Smooth muscle cell (in vitro differentiated cells): ENCODE results near the gene KRTAP20-4. TPM values are rescaled to one million over a fixed set of nuclear protein-coding genes. Genes with fewer than 3 reads are reported as not detected.

Experiments used
- DNase-seq: peaks from one replicate; lab custom pipeline; 2025; ENCODE audit not compliant: unreplicated experiment; lab: John Stamatoyannopoulos, UW
- H2AFZ ChIP-seq: fragments of 200-600 bp; sonication (generic); 2 replicates; pipeline ENCODE4 v1.6.0; 2016; ENCODE audit warnings: antibody characterized with exemption, low read depth, mild to moderate bottlenecking
- H3F3A ChIP-seq: fragments of 200-600 bp; sonication (generic); 2 replicates; pipeline ENCODE4 v1.6.0; 2017; ENCODE audit warnings: antibody characterized with exemption, low read depth
- H3K27ac ChIP-seq: fragments of 200-600 bp; sonication (generic); 2 replicates; pipeline ENCODE4 v1.5.1; 2016; ENCODE audit warnings: low read depth, mild to moderate bottlenecking
- H3K27me3 ChIP-seq: fragments of 200-600 bp; sonication (generic); 2 replicates; pipeline ENCODE4 v1.6.1; 2016; ENCODE audit warnings: low read depth, mild to moderate bottlenecking
- H3K36me3 ChIP-seq: fragments of 200-600 bp; sonication (generic); 2 replicates; pipeline ENCODE4 v1.5.1; 2016; ENCODE audit warnings: low read depth
- H3K4me1 ChIP-seq: fragments of 200-600 bp; sonication (generic); 2 replicates; pipeline ENCODE4 v1.5.1; 2016; ENCODE audit warnings: low read depth
- H3K4me2 ChIP-seq: fragments of 200-600 bp; sonication (generic); 2 replicates; pipeline ENCODE4 v1.6.0; 2016; ENCODE audit warnings: mild to moderate bottlenecking
- H3K4me3 ChIP-seq: fragments of 200-600 bp; sonication (generic); 2 replicates; pipeline ENCODE4 v1.5.1; 2016; ENCODE audit warnings: mild to moderate bottlenecking
- H3K79me2 ChIP-seq: fragments of 200-600 bp; sonication (generic); 2 replicates; pipeline ENCODE4 v1.6.0; 2016; ENCODE audit warnings: low read depth, mild to moderate bottlenecking
- H3K9ac ChIP-seq: fragments of 200-600 bp; sonication (generic); 2 replicates; pipeline ENCODE4 v1.6.0; 2016; ENCODE audit warnings: low read depth
- H3K9me3 ChIP-seq: fragments of 200-600 bp; sonication (generic); replicated peaks from 2 replicates; pipeline ENCODE4 v1.5.1; 2016; ENCODE audit warnings: low read depth
- H4K20me1 ChIP-seq: fragments of 200-600 bp; sonication (generic); 2 replicates; pipeline ENCODE4 v1.6.0; 2016; ENCODE audit warnings: low read depth
- CTCF ChIP-seq: fragments of 200-600 bp; sonication (generic); IDR thresholded peaks from 2 replicates; pipeline ENCODE4 v1.5.1; 2017; ENCODE audit warnings: borderline replicate concordance, mild to moderate bottlenecking, antibody characterized with exemption; ENCODE audit not compliant: insufficient read depth, poor library complexity, severe bottlenecking
- WGBS: methylation state at CpG from one replicate; pipeline ENCODE4 v1.1.7; 2016; ENCODE audit warnings: low lambda C conversion rate; 5-methylcytosine and 5-hydroxymethylcytosine counted together
- polyA plus RNA-seq: library from polyadenylated mRNA; unstranded; fragments of >200 nt; fragmentation: Nextera tagmentation; extraction: Ambion mirVana; gene quantifications from 2 replicates; pipeline ENCODE4 v1.2.1, GENCODE V29; 2016
- small RNA-seq: library from RNA; depleted of rRNA; stranded (forward); fragments of <200 nt; gene quantifications from one replicate; pipeline ENCODE3, GENCODE V24; 2014
- total RNA-seq: library from RNA; depleted of rRNA; stranded (reverse); fragments of >200 nt; gene quantifications from 2 replicates; pipeline ENCODE4 v1.2.3, GENCODE V29; 2014

The KRTAP20-4 gene
- total and polyA plus RNA-seq, 2 experiments from 2014 or later: not detected

- DNase-seq: no peak
- Histone ChIP-seq H3K79me2 (no peaks in the 10 kb centered on the region), H3K4me2 (no peak overlapping the region), H3K27ac (no peak overlapping the region), H3K4me1 (no peaks in the 10 kb centered on the region), H3F3A (no peaks in the 10 kb centered on the region), H3K9me3 (no peaks in the 10 kb centered on the region), H3K36me3 (no peaks in the 10 kb centered on the region), H3K9ac (no peak overlapping the region), H3K27me3 (no peaks in the 10 kb centered on the region), H3K4me3 (no peak overlapping the region), H2AFZ (no peak overlapping the region), H4K20me1 (no peaks in the 10 kb centered on the region)
- WGBS: 80% methylated on average over 1 of the region's 1 CpG
- no peak for TF ChIP-seq CTCF
These were observed 48.3 kb downstream of the KRTAP20-4 start for GRCh38 chr21:30668776-30669175.

Small RNA genes lying within 50 kb of the gene (small RNA-seq; reads per million reads assigned to genes)
- not detected for gene KRTAP20-1
- gene KRTAP20-3: not detected
- gene KRTAP20-4: not detected
- gene KRTAP22-1: not detected
- not detected for gene KRTAP22-2

Other genes starting within 250 kb of the KRTAP20-4 start
- not detected in 2 replicates for gene KRTAP13-2, start 248.4 kb upstream of the KRTAP20-4 start, total RNA-seq
- gene KRTAP13-2, start 248.4 kb upstream of the KRTAP20-4 start, polyA plus RNA-seq: not detected in 2 replicates
- gene KRTAP13-1, start 224.6 kb upstream of the KRTAP20-4 start, total RNA-seq: not detected in 2 replicates
- gene KRTAP13-1, start 224.6 kb upstream of the KRTAP20-4 start, polyA plus RNA-seq: not detected in 2 replicates
- gene KRTAP13-3, start 194.7 kb upstream of the KRTAP20-4 start, total RNA-seq: not detected in 2 replicates
- not detected in 2 replicates for gene KRTAP13-3, start 194.7 kb upstream of the KRTAP20-4 start, polyA plus RNA-seq
- not detected in 2 replicates for gene KRTAP13-4, start 190.4 kb upstream of the KRTAP20-4 start, total RNA-seq
- not detected in 2 replicates for gene KRTAP13-4, start 190.4 kb upstream of the KRTAP20-4 start, polyA plus RNA-seq
- gene KRTAP15-1, start 180.4 kb upstream of the KRTAP20-4 start, total RNA-seq: not detected in 2 replicates
- not detected in 2 replicates for gene KRTAP15-1, start 180.4 kb upstream of the KRTAP20-4 start, polyA plus RNA-seq
- gene KRTAP19-1, start 140.3 kb upstream of the KRTAP20-4 start, total RNA-seq: 0.72 TPM in 1 of 2 replicates, not detected in the other
- gene KRTAP19-1, start 140.3 kb upstream of the KRTAP20-4 start, polyA plus RNA-seq: 1.9 TPM in 1 of 2 replicates, not detected in the other
- gene KRTAP19-2, start 133.2 kb upstream of the KRTAP20-4 start, total RNA-seq: not detected in 2 replicates
- not detected in 2 replicates for gene KRTAP19-2, start 133.2 kb upstream of the KRTAP20-4 start, polyA plus RNA-seq
- not detected in 2 replicates for gene KRTAP19-3, start 128.6 kb upstream of the KRTAP20-4 start, total RNA-seq
- not detected in 2 replicates for gene KRTAP19-3, start 128.6 kb upstream of the KRTAP20-4 start, polyA plus RNA-seq
- gene KRTAP19-4, start 123.5 kb upstream of the KRTAP20-4 start, total RNA-seq: not detected in 2 replicates
- not detected in 2 replicates for gene KRTAP19-4, start 123.5 kb upstream of the KRTAP20-4 start, polyA plus RNA-seq
- gene KRTAP19-5, start 118.5 kb upstream of the KRTAP20-4 start, total RNA-seq: not detected in 2 replicates
- not detected in 2 replicates for gene KRTAP19-5, start 118.5 kb upstream of the KRTAP20-4 start, polyA plus RNA-seq
- gene KRTAP19-6, start 78.8 kb upstream of the KRTAP20-4 start, total RNA-seq: not detected in 2 replicates
- gene KRTAP19-6, start 78.8 kb upstream of the KRTAP20-4 start, polyA plus RNA-seq: not detected in 2 replicates
- not detected in 2 replicates for gene KRTAP19-7, start 59.3 kb upstream of the KRTAP20-4 start, total RNA-seq
- gene KRTAP19-7, start 59.3 kb upstream of the KRTAP20-4 start, polyA plus RNA-seq: not detected in 2 replicates
- gene KRTAP22-2, start 30.2 kb upstream of the KRTAP20-4 start, total RNA-seq: not detected in 2 replicates
- not detected in 2 replicates for gene KRTAP22-2, start 30.2 kb upstream of the KRTAP20-4 start, polyA plus RNA-seq
- not detected in 2 replicates for gene KRTAP6-3, start 28.2 kb upstream of the KRTAP20-4 start, total RNA-seq
- not detected in 2 replicates for gene KRTAP6-3, start 28.2 kb upstream of the KRTAP20-4 start, polyA plus RNA-seq
- not detected in 2 replicates for gene KRTAP6-2, start 21.7 kb upstream of the KRTAP20-4 start, total RNA-seq
- not detected in 2 replicates for gene KRTAP6-2, start 21.7 kb upstream of the KRTAP20-4 start, polyA plus RNA-seq
- not detected in 2 replicates for gene KRTAP22-1, start 19.5 kb upstream of the KRTAP20-4 start, total RNA-seq
- gene KRTAP22-1, start 19.5 kb upstream of the KRTAP20-4 start, polyA plus RNA-seq: not detected in 2 replicates
- gene KRTAP6-1, start 6.7 kb upstream of the KRTAP20-4 start, total RNA-seq: not detected in 2 replicates
- not detected in 2 replicates for gene KRTAP6-1, start 6.7 kb upstream of the KRTAP20-4 start, polyA plus RNA-seq
- not detected in 2 replicates for gene KRTAP20-1, start 4.2 kb upstream of the KRTAP20-4 start, total RNA-seq
- not detected in 2 replicates for gene KRTAP20-1, start 4.2 kb upstream of the KRTAP20-4 start, polyA plus RNA-seq
- gene KRTAP20-2, start 14.6 kb downstream of the KRTAP20-4 start, total RNA-seq: not detected in 2 replicates
- gene KRTAP20-2, start 14.6 kb downstream of the KRTAP20-4 start, polyA plus RNA-seq: not detected in 2 replicates
- gene KRTAP20-3, start 22.2 kb downstream of the KRTAP20-4 start, total RNA-seq: not detected in 2 replicates
- gene KRTAP20-3, start 22.2 kb downstream of the KRTAP20-4 start, polyA plus RNA-seq: not detected in 2 replicates
- gene KRTAP21-3, start 98.2 kb downstream of the KRTAP20-4 start, total RNA-seq: not detected in 2 replicates
- gene KRTAP21-3, start 98.2 kb downstream of the KRTAP20-4 start, polyA plus RNA-seq: not detected in 2 replicates
- not detected in 2 replicates for gene KRTAP21-2, start 126.6 kb downstream of the KRTAP20-4 start, total RNA-seq
- not detected in 2 replicates for gene KRTAP21-2, start 126.6 kb downstream of the KRTAP20-4 start, polyA plus RNA-seq
- gene KRTAP21-1, start 134.8 kb downstream of the KRTAP20-4 start, total RNA-seq: not detected in 2 replicates
- not detected in 2 replicates for gene KRTAP21-1, start 134.8 kb downstream of the KRTAP20-4 start, polyA plus RNA-seq
- gene KRTAP8-1, start 192.6 kb downstream of the KRTAP20-4 start, total RNA-seq: not detected in 2 replicates
- not detected in 2 replicates for gene KRTAP8-1, start 192.6 kb downstream of the KRTAP20-4 start, polyA plus RNA-seq
- 0.94 TPM in 1 of 2 replicates, not detected in the other for gene KRTAP7-1, start 209.1 kb downstream of the KRTAP20-4 start, total RNA-seq
- gene KRTAP7-1, start 209.1 kb downstream of the KRTAP20-4 start, polyA plus RNA-seq: 0.62 TPM in 1 of 2 replicates, not detected in the other